ENCODE measurements around the gene E2F4. TPM values are rescaled to one million over a fixed set of nuclear protein-coding genes. Genes with fewer than 3 reads are reported as not detected.

E2F4 gene
- total and polyA plus RNA-seq, 9 of the 15 experiments (the other 6 are each of a cell fraction or from before 2014, with no cell fraction given): 9.7 to 139 (median 106) TPM

- in situ Hi-C loops (cut with MboI) (no loop called here), intact Hi-C loops (cut with micrococcal nuclease) (loop anchor here (5.0 kb wide), 1 partner anchor 35 kb away; the partner anchor contains the start of genes E2F4 and EXOC3L1)
- POLR2A ChIA-PET: interaction anchor here (1.0 to 2.8 kb wide), 8 partner anchors 8 to 37 kb away, joined by 3 to 31 read pairs (median 6); no protein-coding TSS in a partner anchor
- no peaks in the 10 kb centered on the region for H3K9me1 ChIP-seq (ENCODE audit: control insufficient read depth, insufficient read depth, low read length)
- CTCF ChIA-PET (ENCODE audit: low intra/inter-chr PET ratio): no interaction called here
- H3K9me3 ChIP-seq (replicated peaks; ENCODE audit: control insufficient read depth, insufficient read depth, low read depth, low read length): no peaks in the 10 kb centered on the region
- H3K4me3 ChIP-seq: peak overlapping the region; percentile 98
- H3K4me1 ChIP-seq (replicated peaks in 1 of 2; ENCODE audit: control insufficient read depth in 2 of 2, insufficient read depth in 2 of 2, low read length in 2 of 2): peaks cover 18 to 20% of the 10 kb centered on the region in 2 experiments
- H3K4me2 ChIP-seq (ENCODE audit: insufficient read depth, low read length): peak overlapping the region; percentile 100
- no peaks in the 10 kb centered on the region for H3K27me3 ChIP-seq (ENCODE audit: control insufficient read depth in 2 of 2, insufficient read depth in 2 of 2, low read length in 2 of 2)
- H3K36me3 ChIP-seq (ENCODE audit: control insufficient read depth, insufficient read depth, low read length): peaks cover 53% of the 10 kb centered on the region; the same call in 2 of the 3 replicates
- no peaks in the 10 kb centered on the region for H4K20me1 ChIP-seq (replicated peaks; ENCODE audit: control insufficient read depth, insufficient read depth, low read length)
- peak overlapping the region; percentile 74 for H3K27ac ChIP-seq (ENCODE audit: extremely low read depth, low read depth, low read length)
- peaks cover 21% of the 10 kb centered on the region for H3K79me2 ChIP-seq (ENCODE audit: control insufficient read depth, insufficient read depth, low read length)
- no peak for ATAC-seq
- 3% methylated on average over 12 of the region's 12 CpGs for WGBS (ENCODE audit: insufficient coverage, low coverage, missing lambda C conversion rate)
- DNase-seq (ENCODE audit: extremely low read depth in 1 of 4, low spot score in 3 of 4): no peak
- BruUV-seq (replicated peaks): no TSS peak
- H2AFZ ChIP-seq (ENCODE audit: low read depth, low read length): peak overlapping the region; percentile 85; the same call in 1 of the 2 replicates
- peak overlapping the region; percentile 94 to 97 for H3K9ac ChIP-seq (ENCODE audit: insufficient read depth in 1 of 2, low read depth in 2 of 2, low read length in 2 of 2)
- no peak for FAIRE-seq
- TF ChIP-seq, protein P1, sequence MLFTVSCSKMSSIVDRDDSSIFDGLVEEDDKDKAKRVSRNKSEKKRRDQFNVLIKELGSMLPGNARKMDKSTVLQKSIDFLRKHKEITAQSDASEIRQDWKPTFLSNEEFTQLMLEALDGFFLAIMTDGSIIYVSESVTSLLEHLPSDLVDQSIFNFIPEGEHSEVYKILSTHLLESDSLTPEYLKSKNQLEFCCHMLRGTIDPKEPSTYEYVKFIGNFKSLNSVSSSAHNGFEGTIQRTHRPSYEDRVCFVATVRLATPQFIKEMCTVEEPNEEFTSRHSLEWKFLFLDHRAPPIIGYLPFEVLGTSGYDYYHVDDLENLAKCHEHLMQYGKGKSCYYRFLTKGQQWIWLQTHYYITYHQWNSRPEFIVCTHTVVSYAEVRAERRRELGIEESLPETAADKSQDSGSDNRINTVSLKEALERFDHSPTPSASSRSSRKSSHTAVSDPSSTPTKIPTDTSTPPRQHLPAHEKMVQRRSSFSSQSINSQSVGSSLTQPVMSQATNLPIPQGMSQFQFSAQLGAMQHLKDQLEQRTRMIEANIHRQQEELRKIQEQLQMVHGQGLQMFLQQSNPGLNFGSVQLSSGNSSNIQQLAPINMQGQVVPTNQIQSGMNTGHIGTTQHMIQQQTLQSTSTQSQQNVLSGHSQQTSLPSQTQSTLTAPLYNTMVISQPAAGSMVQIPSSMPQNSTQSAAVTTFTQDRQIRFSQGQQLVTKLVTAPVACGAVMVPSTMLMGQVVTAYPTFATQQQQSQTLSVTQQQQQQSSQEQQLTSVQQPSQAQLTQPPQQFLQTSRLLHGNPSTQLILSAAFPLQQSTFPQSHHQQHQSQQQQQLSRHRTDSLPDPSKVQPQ (CRISPR knock-in tag; IDR thresholded peaks at IDR 0.05; ENCODE audit: borderline replicate concordance): no peak
- TF ChIP-seq ETV5 (CRISPR knock-in tag; IDR thresholded peaks at IDR 0.05; ENCODE audit: low read depth) (no peak), NFATC3 (IDR thresholded peaks at IDR 0.05) (no peak), HSF4 (CRISPR knock-in tag; IDR thresholded peaks at IDR 0.05; ENCODE audit: borderline replicate concordance) (no peak), ZNF280A (IDR thresholded peaks at IDR 0.05; ENCODE audit: low read depth, partially characterized antibody) (no peak), CREM (IDR thresholded peaks at IDR 0.05; ENCODE audit: low read depth) (no peak), E2F6 (IDR thresholded peaks at IDR 0.05; ENCODE audit: borderline replicate concordance in 1 of 2, extremely low read depth in 1 of 2, insufficient read depth in 1 of 2, insufficient read length in 1 of 2, low read depth in 1 of 2, low read length in 1 of 2, poor library complexity in 1 of 2, severe bottlenecking in 1 of 2) (no peak), ZNF444 (CRISPR knock-in tag; IDR thresholded peaks at IDR 0.05) (no peak), TAL1 (IDR thresholded peaks at IDR 0.05) (no peak), ZC3H8 (IDR thresholded peaks at IDR 0.05) (no peak), ZNF354B (CRISPR knock-in tag; IDR thresholded peaks at IDR 0.05) (no peak), XRCC3 (IDR thresholded peaks at IDR 0.05) (no peak), RFX5 (IDR thresholded peaks at IDR 0.05; ENCODE audit: low read depth, low read length) (no peak), PRMT5 (CRISPR knock-in tag; IDR thresholded peaks at IDR 0.05) (no peak)
- TF ChIP-seq, protein P2, sequence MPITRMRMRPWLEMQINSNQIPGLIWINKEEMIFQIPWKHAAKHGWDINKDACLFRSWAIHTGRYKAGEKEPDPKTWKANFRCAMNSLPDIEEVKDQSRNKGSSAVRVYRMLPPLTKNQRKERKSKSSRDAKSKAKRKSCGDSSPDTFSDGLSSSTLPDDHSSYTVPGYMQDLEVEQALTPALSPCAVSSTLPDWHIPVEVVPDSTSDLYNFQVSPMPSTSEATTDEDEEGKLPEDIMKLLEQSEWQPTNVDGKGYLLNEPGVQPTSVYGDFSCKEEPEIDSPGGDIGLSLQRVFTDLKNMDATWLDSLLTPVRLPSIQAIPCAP (CRISPR knock-in tag; IDR thresholded peaks at IDR 0.05; ENCODE audit: borderline replicate concordance): no peak
Observed at GRCh38 chr16:67227567-67227921, 35.6 kb downstream of the E2F4 start.
